RWPE2 (cell line): ENCODE data around the gene NKAIN2.

Source experiments
- ATAC-seq: fragments of 200-7000 bp; cut with Tn5 transposase; 3 replicates; pipeline ENCODE4 v1.9.1; 2021; ENCODE audit warnings: low read depth
- DNase-seq: peaks from one replicate; pipeline ENCODE4 v3.0.0-alpha.2; 2020; ENCODE audit warnings: low spot score
- H3K27ac ChIP-seq: fragments of 450-650 bp; 2 replicates; pipeline ENCODE4 v1.5.1; 2017; ENCODE audit warnings: mild to moderate bottlenecking; ENCODE audit not compliant: poor library complexity, severe bottlenecking
- H3K27me3 ChIP-seq: fragments of 250-450 bp; sonication (Bioruptor Pico); 2 replicates; pipeline ENCODE4 v1.5.1; 2021; ENCODE audit warnings: mild to moderate bottlenecking, moderate library complexity; ENCODE audit not compliant: insufficient read depth, poor library complexity, severe bottlenecking
- H3K36me3 ChIP-seq: fragments of 250-450 bp; sonication (Bioruptor Pico); 2 replicates; pipeline ENCODE4 v1.5.1; 2020; ENCODE audit warnings: low read depth, mild to moderate bottlenecking, moderate library complexity
- H3K4me1 ChIP-seq: fragments of 250-450 bp; sonication (Bioruptor Pico); 2 replicates; pipeline ENCODE4 v1.5.1; 2021; ENCODE audit warnings: mild to moderate bottlenecking, moderate library complexity; ENCODE audit not compliant: insufficient read depth, poor library complexity, severe bottlenecking
- H3K4me3 ChIP-seq: fragments of 250-450 bp; sonication (Bioruptor Pico); 2 replicates; pipeline ENCODE4 v1.5.1; 2021; ENCODE audit warnings: mild to moderate bottlenecking, moderate library complexity; ENCODE audit not compliant: severe bottlenecking
- H3K9me3 ChIP-seq: fragments of 250-450 bp; sonication (Bioruptor Pico); 2 replicates; pipeline ENCODE4 v1.5.1; 2021; ENCODE audit warnings: mild to moderate bottlenecking, moderate library complexity; ENCODE audit not compliant: severe bottlenecking
- TF ChIP-seq, protein P1 (sequence below): fragments of 450-650 bp; IDR thresholded peaks from one replicate; pipeline ENCODE4 v1.5.1; 2017; ENCODE audit warnings: mild to moderate bottlenecking, moderate library complexity; ENCODE audit not compliant: poor library complexity, severe bottlenecking

The NKAIN2 gene

DNA sequence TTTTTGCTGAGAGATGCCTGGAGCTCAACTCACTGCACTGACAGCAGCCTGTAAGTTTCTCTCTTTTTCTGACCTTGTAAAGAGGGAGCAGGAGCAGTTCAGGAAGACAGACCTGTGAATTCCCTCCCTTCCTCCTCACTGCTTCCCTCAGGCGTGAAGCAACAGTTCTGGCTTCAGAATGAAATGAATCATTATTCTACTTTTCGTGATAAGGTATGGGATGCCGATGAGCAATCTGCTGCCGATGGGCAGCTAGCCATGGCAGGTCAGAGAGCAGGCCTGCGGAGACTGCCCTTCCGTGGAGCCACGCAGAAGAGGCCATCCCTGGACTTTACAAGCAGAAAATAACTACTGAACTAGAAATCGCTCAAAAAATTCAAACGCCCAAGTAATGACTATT lies 732.1 kb downstream of the NKAIN2 start:
- ATAC-seq (peak; percentile 99), DNase-seq (peak; percentile 66)
- Histone ChIP-seq H3K4me1 (peaks cover 9% of the 10 kb centered on the region), H3K27ac (no peak overlapping the region), H3K4me3 (no peak overlapping the region), H3K9me3 (no peaks in the 10 kb centered on the region), H3K27me3 (no peaks in the 10 kb centered on the region), H3K36me3 (no peaks in the 10 kb centered on the region)
- TF ChIP-seq, protein P1, sequence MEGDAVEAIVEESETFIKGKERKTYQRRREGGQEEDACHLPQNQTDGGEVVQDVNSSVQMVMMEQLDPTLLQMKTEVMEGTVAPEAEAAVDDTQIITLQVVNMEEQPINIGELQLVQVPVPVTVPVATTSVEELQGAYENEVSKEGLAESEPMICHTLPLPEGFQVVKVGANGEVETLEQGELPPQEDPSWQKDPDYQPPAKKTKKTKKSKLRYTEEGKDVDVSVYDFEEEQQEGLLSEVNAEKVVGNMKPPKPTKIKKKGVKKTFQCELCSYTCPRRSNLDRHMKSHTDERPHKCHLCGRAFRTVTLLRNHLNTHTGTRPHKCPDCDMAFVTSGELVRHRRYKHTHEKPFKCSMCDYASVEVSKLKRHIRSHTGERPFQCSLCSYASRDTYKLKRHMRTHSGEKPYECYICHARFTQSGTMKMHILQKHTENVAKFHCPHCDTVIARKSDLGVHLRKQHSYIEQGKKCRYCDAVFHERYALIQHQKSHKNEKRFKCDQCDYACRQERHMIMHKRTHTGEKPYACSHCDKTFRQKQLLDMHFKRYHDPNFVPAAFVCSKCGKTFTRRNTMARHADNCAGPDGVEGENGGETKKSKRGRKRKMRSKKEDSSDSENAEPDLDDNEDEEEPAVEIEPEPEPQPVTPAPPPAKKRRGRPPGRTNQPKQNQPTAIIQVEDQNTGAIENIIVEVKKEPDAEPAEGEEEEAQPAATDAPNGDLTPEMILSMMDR, result no peak

DNA sequence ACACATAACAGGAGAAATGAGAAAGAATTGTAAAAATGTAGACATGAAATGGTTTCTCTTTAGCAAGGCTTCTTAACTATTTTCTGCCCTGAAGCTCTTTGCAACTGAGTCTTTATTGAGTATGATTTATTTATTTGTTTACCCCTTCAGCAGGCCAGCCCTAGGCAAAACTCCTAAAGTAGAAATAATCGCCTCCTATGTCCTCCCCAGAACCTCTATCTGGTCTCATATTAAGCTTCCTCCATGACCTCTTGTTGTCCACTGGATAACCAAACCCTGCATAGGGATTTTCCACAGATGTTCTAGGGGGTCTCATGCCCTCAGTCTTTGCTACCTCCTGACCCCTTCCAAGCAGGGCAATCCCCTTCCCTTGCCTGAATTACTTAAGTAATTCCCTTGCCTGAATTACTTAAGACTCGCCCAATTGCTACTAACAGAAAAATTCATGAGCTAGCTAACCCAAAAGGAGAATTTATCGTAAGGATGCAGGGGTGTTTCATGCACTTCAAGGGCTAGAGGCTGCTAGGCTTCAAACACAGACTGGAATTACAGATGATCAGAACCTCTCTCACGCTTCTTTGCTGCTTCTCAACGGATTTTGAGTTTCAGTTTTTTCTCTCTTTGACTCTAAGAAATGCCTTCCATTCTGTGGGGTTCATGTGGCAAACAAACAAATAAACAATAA lies 732.6 kb downstream of the NKAIN2 start:
- ATAC-seq (no peak), DNase-seq (no peak)
- H3K27me3 ChIP-seq, result no peaks in the 10 kb centered on the region
- H3K36me3 ChIP-seq, result no peaks in the 10 kb centered on the region
- no peak overlapping the region for H3K4me3 ChIP-seq
- peaks cover 9% of the 10 kb centered on the region for H3K4me1 ChIP-seq
- TF ChIP-seq, protein P1, result no peak
- H3K27ac ChIP-seq, result no peak overlapping the region
- no peaks in the 10 kb centered on the region for H3K9me3 ChIP-seq

DNA sequence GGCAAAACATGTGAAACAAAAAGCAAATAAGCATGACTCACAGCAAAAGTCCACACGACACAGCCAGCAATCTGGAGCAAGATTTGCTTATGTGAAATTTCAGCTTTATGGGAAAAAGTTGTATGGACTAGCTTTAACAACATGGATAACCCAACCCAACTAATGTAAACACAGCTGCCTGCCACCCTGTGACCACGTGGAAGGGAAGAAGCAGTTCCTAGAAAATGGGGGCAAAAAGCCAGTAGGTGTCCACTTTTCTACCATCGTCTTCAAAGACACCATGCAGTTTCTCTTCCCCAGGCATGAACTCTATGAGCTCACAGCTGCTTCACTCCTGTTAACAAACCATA lies 733.2 kb downstream of the NKAIN2 start:
- no peak overlapping the region for H3K27ac ChIP-seq
- H3K36me3 ChIP-seq, result no peaks in the 10 kb centered on the region
- DNase-seq, result no peak

DNA sequence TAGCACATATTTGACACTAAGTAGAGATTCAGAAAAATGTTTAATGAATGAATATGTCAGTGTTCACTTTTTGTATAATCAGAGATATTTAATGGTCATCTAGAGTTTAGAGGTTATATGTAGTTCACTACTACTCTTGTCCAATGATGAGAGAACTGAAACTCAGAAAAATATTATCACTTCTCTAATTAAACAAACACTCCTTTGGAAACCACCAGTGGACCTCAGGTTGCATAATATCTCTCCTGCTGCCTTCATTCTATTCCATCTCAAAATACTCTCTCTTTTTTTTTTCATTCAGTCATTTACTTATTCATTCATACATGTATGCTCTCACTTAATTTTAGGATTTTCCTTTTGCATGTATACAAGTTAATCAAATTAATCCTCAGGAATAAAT lies 735.4 kb downstream of the NKAIN2 start:
- Histone ChIP-seq H3K4me1 (peaks cover 9% of the 10 kb centered on the region), H3K4me3 (no peak overlapping the region), H3K27ac (no peak overlapping the region), H3K36me3 (no peaks in the 10 kb centered on the region), H3K9me3 (no peaks in the 10 kb centered on the region), H3K27me3 (no peaks in the 10 kb centered on the region)
- DNase-seq (no peak), ATAC-seq (no peak)
- TF ChIP-seq, protein P1, result no peak

More for the DNA sequence above, 733.2 kb downstream of the NKAIN2 start:
- Histone ChIP-seq H3K27me3 (no peaks in the 10 kb centered on the region), H3K9me3 (no peaks in the 10 kb centered on the region), H3K4me3 (no peak overlapping the region), H3K4me1 (peaks cover 9% of the 10 kb centered on the region)
- TF ChIP-seq, protein P1, result no peak
- no peak for ATAC-seq

DNA sequence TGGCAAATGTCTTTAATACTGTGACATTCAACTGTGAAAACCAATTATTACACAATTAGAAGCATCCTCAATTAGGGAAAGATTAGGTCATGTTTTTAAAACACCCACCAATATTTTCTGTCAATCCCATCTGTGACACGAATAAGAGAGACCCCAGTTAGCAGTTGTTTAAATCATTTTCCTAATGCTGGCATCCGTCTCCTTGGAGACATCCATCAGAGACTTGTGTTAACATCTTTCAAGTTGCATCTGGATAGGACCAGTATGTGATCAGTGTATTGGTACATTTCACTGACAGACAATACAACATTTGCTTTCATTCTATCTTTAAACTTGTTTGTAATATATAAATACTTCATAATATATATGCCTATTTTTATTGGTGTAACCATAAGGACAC lies 737.9 kb downstream of the NKAIN2 start:
- Histone ChIP-seq H3K4me3 (no peak overlapping the region), H3K4me1 (no peaks in the 10 kb centered on the region)

More for the DNA sequence above, 737.9 kb downstream of the NKAIN2 start:
- H3K27ac ChIP-seq, result no peak overlapping the region
- no peaks in the 10 kb centered on the region for H3K36me3 ChIP-seq
- TF ChIP-seq, protein P1, result no peak
- no peaks in the 10 kb centered on the region for H3K9me3 ChIP-seq
- no peaks in the 10 kb centered on the region for H3K27me3 ChIP-seq
- ATAC-seq, result no peak
- DNase-seq, result no peak
